MCF 10A (cell line): ENCODE measurements around the gene PHYHD1. TPM values are rescaled to one million over a fixed set of nuclear protein-coding genes. Genes with fewer than 3 reads are reported as not detected.

Experiments
- BruUV-seq: library from RNA; stranded (reverse); fragments of 400-500 nt; replicated peaks from 2 replicates; lab custom pipeline; 2021; lab: Mats Ljungman, UMichigan
- CTCF ChIA-PET: fragments of 300-600 bp; sonication (Branson Sonifier 250); formaldehyde crosslinking; extraction: SDS; loops from one replicate; lab custom pipeline; 2021; ENCODE audit warnings: antibody characterized with exemption, inconsistent platforms; lab: Yijun Ruan, JAX
- POLR2A ChIA-PET: fragments of 300-600, 350-650 bp; sonication (Branson Sonifier 250); formaldehyde crosslinking; extraction: SDS; loops from one replicate; lab custom pipeline; 2020; ENCODE audit warnings: antibody characterized with exemption, inconsistent platforms; lab: Yijun Ruan, JAX
- DNase-seq: peaks from one replicate; pipeline ENCODE4 v3.0.0-alpha.2; 2018; ENCODE audit not compliant: unreplicated experiment
- H3K27ac Mint-ChIP-seq: one replicate; pipeline ENCODE4 v1.8.0; 2022; ENCODE audit warnings: mild to moderate bottlenecking, low read depth, mixed read lengths; ENCODE audit not compliant: unreplicated experiment
- H3K27me3 Mint-ChIP-seq: one replicate; pipeline ENCODE4 v1.8.0; 2022; ENCODE audit warnings: mixed read lengths; ENCODE audit not compliant: insufficient read depth, unreplicated experiment
- H3K36me3 Mint-ChIP-seq: one replicate; pipeline ENCODE4 v1.8.0; 2022; ENCODE audit warnings: mild to moderate bottlenecking, moderate library complexity, mixed read lengths; ENCODE audit not compliant: insufficient read depth, unreplicated experiment
- H3K4me1 Mint-ChIP-seq: one replicate; pipeline ENCODE4 v1.8.0; 2022; ENCODE audit warnings: mixed read lengths; ENCODE audit not compliant: insufficient read depth, unreplicated experiment
- H3K4me3 Mint-ChIP-seq: one replicate; pipeline ENCODE4 v1.8.0; 2022; ENCODE audit warnings: mild to moderate bottlenecking, moderate library complexity, mixed read lengths; ENCODE audit not compliant: unreplicated experiment
- H3K9me3 Mint-ChIP-seq: one replicate; pipeline ENCODE4 v1.8.0; 2022; ENCODE audit warnings: mixed read lengths; ENCODE audit not compliant: unreplicated experiment
- CTCF ChIP-seq: fragments of 200-600 bp; IDR thresholded peaks from one replicate; pipeline ENCODE4 v1.8.0; 2022; ENCODE audit warnings: antibody characterized with exemption, mild to moderate bottlenecking; ENCODE audit not compliant: unreplicated experiment
- intact Hi-C: fragments of 100-400 bp; cut with micrococcal nuclease; formaldehyde crosslinking; loops from 2 replicates; pipeline ENCODE4 v1.14.1; 2022
- total RNA-seq: library from RNA; stranded (reverse); gene quantifications from 2 replicates; pipeline ENCODE4 v1.2.3, GENCODE V29; 2022

Gene PHYHD1
- total RNA-seq, 1 experiment from 2014 or later: 0.70 TPM

- no peak for DNase-seq
- ChIA-PET CTCF (interaction anchor here (0.7 to 6.7 kb wide), 4 partner anchors 7 to 100 kb away, joined by 3 to 59 read pairs (median 4); no protein-coding TSS in a partner anchor), POLR2A (interaction anchor here (0.6 to 3.3 kb wide), 13 partner anchors 8 to 784 kb away, joined by 3 to 48 read pairs (median 4); no protein-coding TSS in a partner anchor)
- Mint-ChIP-seq H3K27me3 (no peaks in the 10 kb centered on the region), H3K36me3 (peaks cover 17% of the 10 kb centered on the region), H3K4me3 (peak overlapping the region; percentile 99), H3K27ac (peak overlapping the region; percentile 95), H3K4me1 (peaks cover 35% of the 10 kb centered on the region), H3K9me3 (no peaks in the 10 kb centered on the region)
- intact Hi-C loops: no loop called here
- TF ChIP-seq CTCF: no peak
- BruUV-seq: no TSS peak
Measured at GRCh38 chr9:128882677-128883603, 37.8 kb upstream of the PHYHD1 start.

DNA sequence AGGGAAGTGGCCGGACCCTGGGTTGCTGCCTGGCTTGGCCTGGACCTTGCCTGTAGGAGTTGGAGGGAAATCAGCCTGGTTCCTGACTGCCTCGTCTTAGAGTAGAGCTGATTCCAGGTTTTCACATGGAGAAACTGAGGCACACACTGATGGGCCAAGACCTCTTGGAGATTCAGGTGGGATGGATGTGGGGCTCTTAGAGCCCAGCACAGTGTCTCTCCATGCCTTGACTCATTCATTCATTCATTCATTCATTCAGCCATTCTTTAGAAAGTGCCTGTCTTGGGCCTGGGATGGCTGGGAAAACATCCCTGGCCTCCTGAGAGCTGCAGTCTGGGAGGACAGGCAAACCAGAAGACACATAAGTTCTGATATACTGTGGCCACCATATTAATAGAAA lies 36.6 kb upstream of the PHYHD1 start:
- POLR2A ChIA-PET: interaction anchor here (0.7 kb wide), 1 partner anchor 31 kb away, joined by 3 read pairs; no protein-coding TSS in a partner anchor

DNA sequence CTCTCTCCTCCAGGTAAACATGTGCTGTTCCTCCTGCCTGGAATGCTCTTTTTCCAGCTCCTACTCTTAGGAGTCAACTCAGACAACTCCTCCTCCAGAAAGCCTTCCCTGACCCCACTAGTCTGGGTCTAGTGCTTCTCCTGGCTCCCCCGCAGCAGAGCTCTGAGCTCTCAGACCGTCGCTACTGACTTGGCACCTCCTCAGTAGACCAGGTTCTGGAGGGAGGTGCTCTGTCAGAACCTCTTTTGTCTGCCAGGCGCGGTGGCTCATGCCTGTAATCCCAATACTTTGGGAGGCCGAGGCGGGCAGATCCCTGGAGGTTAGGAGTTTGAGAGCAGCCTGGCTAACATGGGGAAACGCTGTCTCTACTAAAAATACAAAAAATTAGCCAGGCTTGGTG lies 35.4 kb upstream of the PHYHD1 start:
- peak overlapping the region; percentile 33 for H3K4me3 Mint-ChIP-seq
- H3K36me3 Mint-ChIP-seq: peaks cover 40% of the 10 kb centered on the region
- CTCF ChIA-PET: no interaction called here
- no peaks in the 10 kb centered on the region for H3K9me3 Mint-ChIP-seq
- no peak for DNase-seq
- no peak for TF ChIP-seq CTCF
- no TSS peak for BruUV-seq
- POLR2A ChIA-PET: interaction anchor here (0.5 kb wide), 1 partner anchor 9 kb away, joined by 4 read pairs; no protein-coding TSS in a partner anchor
- peaks cover 34% of the 10 kb centered on the region for H3K4me1 Mint-ChIP-seq
- no peaks in the 10 kb centered on the region for H3K27me3 Mint-ChIP-seq
- H3K27ac Mint-ChIP-seq: no peak overlapping the region
- intact Hi-C loops: no loop called here

More for the DNA sequence above, 36.6 kb upstream of the PHYHD1 start:
- no peak for DNase-seq
- peaks cover 29% of the 10 kb centered on the region for H3K36me3 Mint-ChIP-seq
- BruUV-seq: no TSS peak
- no peak for TF ChIP-seq CTCF
- H3K9me3 Mint-ChIP-seq: no peaks in the 10 kb centered on the region
- peaks cover 33% of the 10 kb centered on the region for H3K4me1 Mint-ChIP-seq
- peak overlapping the region; percentile 50 for H3K4me3 Mint-ChIP-seq
- H3K27ac Mint-ChIP-seq: no peak overlapping the region
- intact Hi-C loops: no loop called here
- CTCF ChIA-PET: interaction anchor here (0.6 kb wide), 1 partner anchor 290 kb away, joined by 3 read pairs; no protein-coding TSS in a partner anchor
- H3K27me3 Mint-ChIP-seq: no peaks in the 10 kb centered on the region

GRCh38 chr9:128885798-128886197 lies 35.0 kb upstream of the PHYHD1 start:
- H3K4me3 Mint-ChIP-seq: no peak overlapping the region
- no peak for TF ChIP-seq CTCF
- H3K27ac Mint-ChIP-seq: no peak overlapping the region
- BruUV-seq: no TSS peak
- POLR2A ChIA-PET: interaction anchor here (0.5 to 0.6 kb wide), 2 partner anchors 9 to 939 kb away, joined by 4 read pairs; no protein-coding TSS in a partner anchor
- H3K4me1 Mint-ChIP-seq: peaks cover 38% of the 10 kb centered on the region
- no peak for DNase-seq
- no peaks in the 10 kb centered on the region for H3K27me3 Mint-ChIP-seq
- no peaks in the 10 kb centered on the region for H3K9me3 Mint-ChIP-seq
- peaks cover 42% of the 10 kb centered on the region for H3K36me3 Mint-ChIP-seq
- CTCF ChIA-PET: interaction anchor here (1.3 kb wide), 1 partner anchor 43 kb away, joined by 4 read pairs; no protein-coding TSS in a partner anchor
- intact Hi-C loops: no loop called here
